Thyroid gland (tissue), 4 donors: ENCODE measurements around the gene RNF41.

ENCODE experiments used
- CTCF ChIP-seq, 6 experiments: fragments of 200-600 bp in 3 of 6; fragments of 450-650 bp in 3 of 6; sonication (generic) in 3 of 6; IDR thresholded peaks; one replicate each; pipeline ENCODE4 v1.5.1; 2016 to 2019; ENCODE audit warnings: antibody characterized with exemption in 6 of 6, mild to moderate bottlenecking in 2 of 6, inconsistent platforms in 1 of 6, moderate library complexity in 1 of 6
- POLR2A ChIP-seq, 2 donors: fragments of 450-650 bp; IDR thresholded peaks; one replicate each; pipeline ENCODE4 v1.6.1; 2017; ENCODE audit warnings: antibody characterized with exemption in 2 of 2, mild to moderate bottlenecking in 2 of 2, moderate library complexity in 1 of 2

- no peak for TF ChIP-seq CTCF (IDR thresholded peaks at IDR 0.05)
- no peak for TF ChIP-seq POLR2A (IDR thresholded peaks at IDR 0.05)
Observed at GRCh38 chr12:56212361-56212760, 9.4 kb downstream of the RNF41 start.
